Chondrocyte (in vitro differentiated cells): ENCODE measurements around the gene ACOX1. TPM values are rescaled to one million over a fixed set of nuclear protein-coding genes. Genes with fewer than 3 reads are reported as not detected.

Experiments
- DNase-seq: peaks from one replicate; pipeline ENCODE4 v3.0.0; 2021; ENCODE audit warnings: mixed read lengths, low spot score
- H3K27ac Mint-ChIP-seq: one replicate; pipeline ENCODE4 v1.8.0; 2021; ENCODE audit warnings: mild to moderate bottlenecking, moderate library complexity, mixed read lengths; ENCODE audit not compliant: unreplicated experiment
- H3K27me3 Mint-ChIP-seq: 2 replicates; pipeline ENCODE4 v1.8.0; 2021; ENCODE audit warnings: low read depth, mixed read lengths
- H3K36me3 Mint-ChIP-seq: 2 replicates; pipeline ENCODE4 v1.8.0; 2021; ENCODE audit warnings: low read depth, mixed read lengths
- H3K4me1 Mint-ChIP-seq: 2 replicates; pipeline ENCODE4 v1.8.0; 2021; ENCODE audit warnings: low read depth, mild to moderate bottlenecking, mixed read lengths
- H3K4me3 Mint-ChIP-seq: one replicate; pipeline ENCODE4 v1.8.0; 2021; ENCODE audit warnings: mild to moderate bottlenecking, moderate library complexity, mixed read lengths; ENCODE audit not compliant: unreplicated experiment
- H3K9me3 Mint-ChIP-seq: 2 replicates; pipeline ENCODE4 v1.8.0; 2021; ENCODE audit warnings: low read depth, mixed read lengths
- total RNA-seq: library from RNA; stranded (reverse); gene quantifications from 3 replicates; pipeline ENCODE4 v1.2.1, GENCODE V29; 2021
- TF ChIP-seq, protein P1 (sequence below): fragments of 200-600 bp; sonication (generic); IDR thresholded peaks from 2 replicates; pipeline ENCODE4 v1.5.0; 2021; ENCODE audit warnings: antibody characterized with exemption, mild to moderate bottlenecking, moderate library complexity

Gene ACOX1
- total RNA-seq, 1 donor from 2014 or later: 50.2 TPM

- TF ChIP-seq, protein P1, sequence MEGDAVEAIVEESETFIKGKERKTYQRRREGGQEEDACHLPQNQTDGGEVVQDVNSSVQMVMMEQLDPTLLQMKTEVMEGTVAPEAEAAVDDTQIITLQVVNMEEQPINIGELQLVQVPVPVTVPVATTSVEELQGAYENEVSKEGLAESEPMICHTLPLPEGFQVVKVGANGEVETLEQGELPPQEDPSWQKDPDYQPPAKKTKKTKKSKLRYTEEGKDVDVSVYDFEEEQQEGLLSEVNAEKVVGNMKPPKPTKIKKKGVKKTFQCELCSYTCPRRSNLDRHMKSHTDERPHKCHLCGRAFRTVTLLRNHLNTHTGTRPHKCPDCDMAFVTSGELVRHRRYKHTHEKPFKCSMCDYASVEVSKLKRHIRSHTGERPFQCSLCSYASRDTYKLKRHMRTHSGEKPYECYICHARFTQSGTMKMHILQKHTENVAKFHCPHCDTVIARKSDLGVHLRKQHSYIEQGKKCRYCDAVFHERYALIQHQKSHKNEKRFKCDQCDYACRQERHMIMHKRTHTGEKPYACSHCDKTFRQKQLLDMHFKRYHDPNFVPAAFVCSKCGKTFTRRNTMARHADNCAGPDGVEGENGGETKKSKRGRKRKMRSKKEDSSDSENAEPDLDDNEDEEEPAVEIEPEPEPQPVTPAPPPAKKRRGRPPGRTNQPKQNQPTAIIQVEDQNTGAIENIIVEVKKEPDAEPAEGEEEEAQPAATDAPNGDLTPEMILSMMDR: no peak
- H3K27ac Mint-ChIP-seq: no peak overlapping the region
- H3K4me1 Mint-ChIP-seq: peaks cover 10% of the 10 kb centered on the region
- DNase-seq: no peak
- H3K36me3 Mint-ChIP-seq: peaks cover 6% of the 10 kb centered on the region
- no peaks in the 10 kb centered on the region for H3K27me3 Mint-ChIP-seq
- no peak overlapping the region for H3K4me3 Mint-ChIP-seq
- no peaks in the 10 kb centered on the region for H3K9me3 Mint-ChIP-seq
These were observed 13.5 kb downstream of the ACOX1 start for GRCh38 chr17:75965468-75965867.

DNA sequence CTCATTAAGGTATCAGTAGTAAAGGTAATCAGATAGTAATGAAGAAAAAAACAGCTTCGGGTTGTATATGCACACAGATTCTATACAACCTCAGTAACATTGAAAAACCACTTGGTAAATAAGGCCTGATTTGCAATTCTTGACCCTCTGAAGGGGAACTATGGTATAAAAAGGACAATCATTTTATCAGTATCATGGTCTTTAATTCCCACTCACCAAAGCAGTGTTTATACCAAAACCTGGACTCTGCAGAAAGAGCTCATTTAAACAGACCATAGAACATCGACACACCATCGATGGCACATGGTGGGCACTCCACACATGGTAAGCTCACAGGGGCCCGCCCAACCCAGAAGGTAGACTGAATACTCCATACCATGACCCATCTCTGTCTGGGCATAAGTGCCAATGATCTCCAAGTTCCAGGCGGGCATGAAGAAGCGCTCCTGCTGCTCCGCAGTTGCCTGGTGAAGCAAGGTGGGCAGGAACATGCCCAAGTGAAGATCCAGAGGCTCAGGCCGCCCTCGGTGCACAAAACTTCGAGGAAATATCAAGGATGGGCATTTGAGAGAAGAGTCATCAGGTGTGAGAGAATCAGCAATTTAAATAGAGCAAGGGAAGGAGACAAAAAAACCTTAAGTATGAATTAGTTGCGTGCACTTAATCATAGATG, 19.0 kb downstream of the ACOX1 start:
- H3K4me1 Mint-ChIP-seq: peaks cover 14% of the 10 kb centered on the region
- H3K27ac Mint-ChIP-seq: no peak overlapping the region
- peaks cover 14% of the 10 kb centered on the region for H3K36me3 Mint-ChIP-seq
- TF ChIP-seq, protein P1: no peak
- DNase-seq: no peak
- H3K9me3 Mint-ChIP-seq: no peaks in the 10 kb centered on the region
- H3K27me3 Mint-ChIP-seq: no peaks in the 10 kb centered on the region
- no peak overlapping the region for H3K4me3 Mint-ChIP-seq

DNA sequence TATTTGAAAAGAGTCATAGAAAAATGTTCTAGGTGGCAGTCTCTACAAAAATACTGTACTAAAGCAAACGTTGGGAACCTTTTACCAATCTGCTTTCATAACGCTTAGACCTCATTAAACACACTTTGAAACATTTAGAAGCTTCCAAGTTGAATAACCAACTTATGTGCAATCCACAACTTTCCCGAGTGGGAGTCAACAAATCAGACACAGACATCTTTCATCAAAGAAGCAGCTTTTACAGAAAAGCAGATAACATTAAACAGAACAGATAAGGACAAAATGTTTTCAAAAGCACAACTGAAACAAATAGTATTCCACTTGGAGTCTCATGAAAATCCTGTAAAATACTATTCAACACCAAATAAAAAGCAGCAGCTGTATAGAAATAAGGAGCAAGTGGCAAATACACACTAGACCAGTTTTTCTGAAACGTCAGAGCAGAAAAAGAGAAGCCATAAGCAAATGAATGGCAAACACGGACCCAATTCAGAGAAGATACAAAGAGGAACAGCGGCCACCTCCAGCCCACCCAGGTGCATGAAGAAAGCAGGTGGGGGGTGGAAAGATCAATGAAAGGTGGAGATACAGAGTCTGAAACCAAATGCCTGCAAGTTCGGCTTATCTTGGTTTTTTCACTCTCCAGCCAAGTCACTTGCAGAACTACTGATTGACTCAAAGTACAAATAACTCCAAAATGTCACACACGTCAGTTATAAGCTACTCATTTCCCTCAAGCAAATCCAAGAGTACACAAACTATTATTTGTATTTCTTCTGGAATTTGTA, 19.7 kb downstream of the ACOX1 start:
- Mint-ChIP-seq H3K9me3 (no peaks in the 10 kb centered on the region), H3K27ac (no peak overlapping the region), H3K4me1 (peaks cover 14% of the 10 kb centered on the region), H3K36me3 (peaks cover 14% of the 10 kb centered on the region), H3K27me3 (no peaks in the 10 kb centered on the region), H3K4me3 (no peak overlapping the region)
- TF ChIP-seq, protein P1: no peak
- DNase-seq: no peak

- Mint-ChIP-seq H3K27me3 (no peaks in the 10 kb centered on the region), H3K4me1 (peaks cover 15% of the 10 kb centered on the region), H3K27ac (peak overlapping the region; percentile 55), H3K9me3 (no peaks in the 10 kb centered on the region), H3K4me3 (no peak overlapping the region), H3K36me3 (peaks cover 39% of the 10 kb centered on the region)
- peak; percentile 15 for DNase-seq
- TF ChIP-seq, protein P1: no peak
These were observed 28.0 kb downstream of the ACOX1 start for GRCh38 chr17:75950855-75951554.

- Mint-ChIP-seq H3K4me1 (peaks cover 15% of the 10 kb centered on the region), H3K4me3 (no peak overlapping the region), H3K9me3 (no peaks in the 10 kb centered on the region), H3K27ac (no peak overlapping the region), H3K36me3 (peaks cover 38% of the 10 kb centered on the region), H3K27me3 (no peaks in the 10 kb centered on the region)
- DNase-seq: no peak
- TF ChIP-seq, protein P1: no peak
These were observed 28.5 kb downstream of the ACOX1 start for GRCh38 chr17:75950421-75950820.
